Loucy (cell line): Measurements from ENCODE around the gene IGF2BP3.

Experiments
- H2AFZ ChIP-seq: fragments of 200-600 bp; sonication (generic); 2 replicates; pipeline ENCODE4 v1.6.0; 2016; ENCODE audit warnings: antibody characterized with exemption, mild to moderate bottlenecking, low read length, moderate library complexity
- H3F3A ChIP-seq: fragments of 200-600 bp; 2 replicates; pipeline ENCODE4 v1.6.0; 2016; ENCODE audit warnings: antibody characterized with exemption, low read depth, mild to moderate bottlenecking
- H3K27me3 ChIP-seq: fragments of 200-600 bp; sonication (generic); 2 replicates; pipeline ENCODE4 v1.6.1; 2014; ENCODE audit warnings: low read length, mild to moderate bottlenecking; ENCODE audit not compliant: insufficient read depth, poor library complexity, severe bottlenecking
- H3K36me3 ChIP-seq: fragments of 200-600 bp; sonication (generic); 2 replicates; pipeline ENCODE4 v1.6.1; 2016; ENCODE audit warnings: low read length; ENCODE audit not compliant: insufficient read depth
- H3K4me1 ChIP-seq: fragments of 200-600 bp; sonication (generic); 2 replicates; pipeline ENCODE4 v1.5.1; 2014; ENCODE audit warnings: low read length, mild to moderate bottlenecking; ENCODE audit not compliant: insufficient read depth, poor library complexity, severe bottlenecking
- H3K4me2 ChIP-seq: fragments of 200-600 bp; sonication (generic); 2 replicates; pipeline ENCODE4 v1.6.0; 2014; ENCODE audit warnings: antibody characterized with exemption, low read length, low read depth, mild to moderate bottlenecking; ENCODE audit not compliant: poor library complexity, severe bottlenecking
- H3K4me3 ChIP-seq: fragments of 200-600 bp; sonication (generic); 2 replicates; pipeline ENCODE4 v1.5.1; 2014; ENCODE audit warnings: low read length, mild to moderate bottlenecking, mixed read lengths; ENCODE audit not compliant: poor library complexity, severe bottlenecking
- H3K79me2 ChIP-seq: fragments of 200-600 bp; sonication (generic); 2 replicates; pipeline ENCODE4 v1.6.1; 2014; ENCODE audit warnings: low read length; ENCODE audit not compliant: insufficient read depth
- H3K9ac ChIP-seq: fragments of 200-600 bp; sonication (generic); 2 replicates; pipeline ENCODE4 v1.6.0; 2014; ENCODE audit warnings: mild to moderate bottlenecking, low read depth, low read length, moderate library complexity; ENCODE audit not compliant: poor library complexity, severe bottlenecking
- H3K9me2 ChIP-seq: fragments of 200-600 bp; sonication (generic); replicated peaks from 2 replicates; pipeline ENCODE4 v1.6.1; 2016; ENCODE audit warnings: low read depth, low read length, mixed read lengths
- H3K9me3 ChIP-seq: fragments of 200-600 bp; sonication (generic); 2 replicates; pipeline ENCODE4 v1.6.1; 2014; ENCODE audit warnings: mild to moderate bottlenecking, antibody characterized with exemption, low read length, low read depth; ENCODE audit not compliant: insufficient read depth
- H4K20me1 ChIP-seq: fragments of 200-600 bp; sonication (generic); 2 replicates; pipeline ENCODE4 v1.6.0; 2014; ENCODE audit warnings: antibody characterized with exemption, low read length, mild to moderate bottlenecking; ENCODE audit not compliant: insufficient read depth, poor library complexity, severe bottlenecking
- EZH2phosphoT487 ChIP-seq: fragments of 200-600 bp; IDR thresholded peaks from 2 replicates; pipeline ENCODE4 v1.6.1; 2018; ENCODE audit warnings: antibody characterized with exemption, mild to moderate bottlenecking, moderate library complexity, borderline replicate concordance
- TF ChIP-seq, protein P1 (sequence below): fragments of 200-600 bp; sonication (generic); conservative IDR thresholded peaks from 2 replicates; pipeline ENCODE4 v1.5.1; 2014; ENCODE audit warnings: mild to moderate bottlenecking, antibody characterized with exemption, low read length

IGF2BP3 gene

DNA sequence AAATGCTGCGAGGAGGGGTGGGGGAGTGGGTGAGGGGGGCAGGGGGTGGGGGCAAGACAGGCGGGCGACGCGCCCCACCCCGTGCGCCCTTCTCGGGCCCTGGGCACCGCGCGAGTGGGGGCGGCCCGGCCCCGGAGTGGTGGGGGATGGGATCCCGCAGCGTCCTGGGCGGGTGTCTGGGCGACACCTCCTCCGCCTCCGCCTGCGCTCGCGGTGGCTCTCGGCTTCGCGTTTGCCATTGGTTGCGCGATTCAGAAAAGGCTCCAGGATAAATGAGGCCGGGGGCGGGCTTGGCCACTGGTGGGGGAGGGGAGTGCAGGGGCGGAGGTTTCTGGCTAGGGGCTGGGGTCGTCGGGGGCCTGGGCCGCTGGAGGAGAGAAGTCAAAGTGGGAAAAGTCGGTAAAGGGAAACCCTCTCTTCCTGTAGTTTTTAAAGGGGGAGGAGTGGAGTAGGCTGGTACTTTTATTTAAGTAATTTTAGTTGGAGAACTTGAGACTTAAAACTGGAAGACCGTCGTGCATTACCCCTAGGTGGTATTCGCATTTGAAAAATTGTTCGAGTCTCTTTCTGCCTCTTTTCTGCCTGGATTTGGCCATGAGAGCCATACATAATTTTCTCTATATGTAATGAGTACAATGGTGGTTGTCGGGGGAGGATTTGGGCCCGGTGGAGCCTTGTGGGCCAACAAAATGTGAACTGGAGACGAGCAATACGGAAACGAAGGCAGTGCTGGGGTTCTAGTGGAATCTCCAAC is 992 bp upstream of the IGF2BP3 start:
- Histone ChIP-seq H3K4me1 (no peaks in the 10 kb centered on the region), H3F3A (no peaks in the 10 kb centered on the region), H3K9ac (no peak overlapping the region), H3K79me2 (no peaks in the 10 kb centered on the region), H3K4me3 (no peak overlapping the region), H3K36me3 (no peaks in the 10 kb centered on the region), H3K27me3 (peaks cover 6% of the 10 kb centered on the region), H2AFZ (no peak overlapping the region), H3K9me2 (no peaks in the 10 kb centered on the region), H3K4me2 (no peak overlapping the region), H3K9me3 (no peaks in the 10 kb centered on the region), H4K20me1 (no peaks in the 10 kb centered on the region)
- TF ChIP-seq EZH2phosphoT487, result no peak
- TF ChIP-seq, protein P1, sequence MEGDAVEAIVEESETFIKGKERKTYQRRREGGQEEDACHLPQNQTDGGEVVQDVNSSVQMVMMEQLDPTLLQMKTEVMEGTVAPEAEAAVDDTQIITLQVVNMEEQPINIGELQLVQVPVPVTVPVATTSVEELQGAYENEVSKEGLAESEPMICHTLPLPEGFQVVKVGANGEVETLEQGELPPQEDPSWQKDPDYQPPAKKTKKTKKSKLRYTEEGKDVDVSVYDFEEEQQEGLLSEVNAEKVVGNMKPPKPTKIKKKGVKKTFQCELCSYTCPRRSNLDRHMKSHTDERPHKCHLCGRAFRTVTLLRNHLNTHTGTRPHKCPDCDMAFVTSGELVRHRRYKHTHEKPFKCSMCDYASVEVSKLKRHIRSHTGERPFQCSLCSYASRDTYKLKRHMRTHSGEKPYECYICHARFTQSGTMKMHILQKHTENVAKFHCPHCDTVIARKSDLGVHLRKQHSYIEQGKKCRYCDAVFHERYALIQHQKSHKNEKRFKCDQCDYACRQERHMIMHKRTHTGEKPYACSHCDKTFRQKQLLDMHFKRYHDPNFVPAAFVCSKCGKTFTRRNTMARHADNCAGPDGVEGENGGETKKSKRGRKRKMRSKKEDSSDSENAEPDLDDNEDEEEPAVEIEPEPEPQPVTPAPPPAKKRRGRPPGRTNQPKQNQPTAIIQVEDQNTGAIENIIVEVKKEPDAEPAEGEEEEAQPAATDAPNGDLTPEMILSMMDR, result no peak

DNA sequence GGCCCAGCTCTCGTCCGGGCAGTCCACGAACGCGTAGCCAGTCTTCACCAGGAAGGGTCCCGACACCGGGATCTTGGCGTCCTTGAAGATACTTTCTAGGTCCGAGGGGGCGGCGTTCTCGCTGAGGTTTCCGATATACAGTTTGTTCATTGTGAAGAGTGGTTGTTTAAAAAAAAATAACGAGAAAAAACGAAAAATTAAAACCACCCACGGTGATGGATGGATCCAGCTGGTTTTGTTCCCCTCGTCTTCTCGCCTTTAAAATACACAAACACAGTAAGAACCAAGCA is 385 bp downstream of the IGF2BP3 start:
- Histone ChIP-seq H3K9me2 (no peaks in the 10 kb centered on the region), H3K36me3 (no peaks in the 10 kb centered on the region), H2AFZ (no peak overlapping the region), H3F3A (no peaks in the 10 kb centered on the region), H3K9me3 (no peaks in the 10 kb centered on the region), H3K4me3 (no peak overlapping the region), H3K9ac (no peak overlapping the region), H3K79me2 (no peaks in the 10 kb centered on the region), H3K4me1 (no peaks in the 10 kb centered on the region), H3K4me2 (no peak overlapping the region), H3K27me3 (no peaks in the 10 kb centered on the region), H4K20me1 (no peaks in the 10 kb centered on the region)
- TF ChIP-seq, protein P1, result no peak
- no peak for TF ChIP-seq EZH2phosphoT487

DNA sequence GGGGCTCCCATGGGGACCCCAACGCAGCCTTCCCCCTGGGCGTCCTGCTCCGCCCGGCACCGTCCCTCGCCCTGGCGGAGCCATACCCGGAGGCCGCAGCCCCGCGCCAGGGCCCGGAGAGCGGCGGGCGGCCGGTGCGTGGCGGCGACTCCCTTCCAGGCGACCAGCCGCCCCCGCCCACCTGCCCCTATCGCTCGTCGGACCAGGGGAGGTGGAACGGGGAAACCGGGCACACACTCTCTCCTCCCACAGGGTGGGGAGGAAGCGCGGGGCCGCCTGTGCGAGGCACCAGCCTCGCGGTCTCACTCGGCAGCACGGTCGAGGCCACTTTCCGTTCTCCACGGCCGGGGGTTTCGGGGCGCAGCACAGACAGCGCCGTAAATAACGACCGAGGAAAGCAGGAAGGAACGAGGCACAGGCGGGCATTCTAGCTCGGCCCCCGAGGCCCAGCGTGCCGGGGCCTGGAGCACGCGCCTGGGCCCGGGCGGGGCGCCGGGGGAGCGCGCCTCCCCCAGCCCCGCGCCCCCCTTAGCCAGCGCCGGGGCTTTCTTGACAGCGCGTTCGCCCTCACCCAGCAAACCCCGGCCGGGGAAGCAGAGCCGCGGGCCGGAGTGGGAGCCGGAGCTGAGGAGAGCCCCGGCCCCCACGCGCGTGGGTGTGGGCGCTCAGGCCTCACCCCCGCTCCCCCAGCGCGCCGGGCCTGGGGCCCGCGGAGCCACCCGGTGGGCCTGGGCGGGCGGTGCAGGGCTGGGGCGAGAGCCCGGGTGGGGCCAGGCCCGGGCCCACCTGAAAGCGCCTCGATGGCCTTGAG is 936 bp downstream of the IGF2BP3 start:
- Histone ChIP-seq H3K4me1 (no peaks in the 10 kb centered on the region), H3K79me2 (no peaks in the 10 kb centered on the region), H3F3A (no peaks in the 10 kb centered on the region), H3K4me3 (no peak overlapping the region), H3K9me2 (no peaks in the 10 kb centered on the region), H2AFZ (no peak overlapping the region), H3K9ac (no peak overlapping the region), H3K36me3 (no peaks in the 10 kb centered on the region), H3K27me3 (no peaks in the 10 kb centered on the region), H4K20me1 (no peaks in the 10 kb centered on the region), H3K9me3 (no peaks in the 10 kb centered on the region), H3K4me2 (no peak overlapping the region)
- TF ChIP-seq EZH2phosphoT487, result no peak
- TF ChIP-seq, protein P1, result no peak
